ENCODE data around the gene CTSH. TPM values are rescaled to one million over a fixed set of nuclear protein-coding genes. Genes with fewer than 3 reads are reported as not detected.

Gene CTSH
- total and polyA plus RNA-seq, 2 of the 13 experiments (the other 11 are each of a cell fraction or from before 2014, with no cell fraction given) = 265 to 653 TPM

GRCh38 chr15:78978601-78979179, 33.8 kb upstream of the CTSH start (continued):
- TF ChIP-seq ZNF101 (CRISPR knock-in tag; IDR thresholded peaks at IDR 0.05; ENCODE audit: borderline replicate concordance, low read depth) = no peak
- TF ChIP-seq EEA1 (CRISPR knock-in tag; IDR thresholded peaks at IDR 0.05; ENCODE audit: borderline replicate concordance) = no peak
- TF ChIP-seq, protein P1, sequence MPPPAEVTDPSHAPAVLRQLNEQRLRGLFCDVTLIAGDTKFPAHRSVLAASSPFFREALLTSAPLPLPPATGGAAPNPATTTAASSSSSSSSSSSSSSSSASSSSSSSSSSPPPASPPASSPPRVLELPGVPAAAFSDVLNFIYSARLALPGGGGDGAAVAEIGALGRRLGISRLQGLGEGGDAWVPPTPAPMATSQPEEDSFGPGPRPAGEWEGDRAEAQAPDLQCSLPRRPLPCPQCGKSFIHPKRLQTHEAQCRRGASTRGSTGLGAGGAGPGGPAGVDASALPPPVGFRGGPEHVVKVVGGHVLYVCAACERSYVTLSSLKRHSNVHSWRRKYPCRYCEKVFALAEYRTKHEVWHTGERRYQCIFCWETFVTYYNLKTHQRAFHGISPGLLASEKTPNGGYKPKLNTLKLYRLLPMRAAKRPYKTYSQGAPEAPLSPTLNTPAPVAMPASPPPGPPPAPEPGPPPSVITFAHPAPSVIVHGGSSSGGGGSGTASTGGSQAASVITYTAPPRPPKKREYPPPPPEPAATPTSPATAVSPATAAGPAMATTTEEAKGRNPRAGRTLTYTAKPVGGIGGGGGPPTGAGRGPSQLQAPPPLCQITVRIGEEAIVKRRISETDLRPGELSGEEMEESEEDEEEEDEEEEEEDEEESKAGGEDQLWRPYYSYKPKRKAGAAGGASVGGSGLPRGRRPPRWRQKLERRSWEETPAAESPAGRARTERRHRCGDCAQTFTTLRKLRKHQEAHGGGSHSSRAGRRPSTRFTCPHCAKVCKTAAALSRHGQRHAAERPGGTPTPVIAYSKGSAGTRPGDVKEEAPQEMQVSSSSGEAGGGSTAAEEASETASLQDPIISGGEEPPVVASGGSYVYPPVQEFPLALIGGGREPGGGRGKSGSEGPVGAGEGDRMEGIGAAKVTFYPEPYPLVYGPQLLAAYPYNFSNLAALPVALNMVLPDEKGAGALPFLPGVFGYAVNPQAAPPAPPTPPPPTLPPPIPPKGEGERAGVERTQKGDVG (CRISPR knock-in tag; IDR thresholded peaks at IDR 0.05; ENCODE audit: borderline replicate concordance) = 0 out of 2 replicates have a peak, but pooled peaks have one; percentile 12
- TF ChIP-seq ZSCAN30 (CRISPR knock-in tag; IDR thresholded peaks at IDR 0.05) = no peak
- TF ChIP-seq ZNF598 (CRISPR knock-in tag; IDR thresholded peaks at IDR 0.05; ENCODE audit: borderline replicate concordance) = no peak
- no peak for TF ChIP-seq ZMYM4 (CRISPR knock-in tag; IDR thresholded peaks at IDR 0.05)
- no peak for TF ChIP-seq NFE2 (CRISPR knock-in tag; IDR thresholded peaks at IDR 0.05)
- TF ChIP-seq ZNF777 (CRISPR knock-in tag; IDR thresholded peaks at IDR 0.05) = no peak
- no peak for TF ChIP-seq ZFP36L1 (CRISPR knock-in tag; IDR thresholded peaks at IDR 0.05)
- TF ChIP-seq XBP1 (CRISPR knock-in tag; IDR thresholded peaks at IDR 0.05) = no peak
- TF ChIP-seq ZNF7 (CRISPR knock-in tag; IDR thresholded peaks at IDR 0.05) = no peak
- 0 out of 2 replicates have a peak, but pooled peaks have one; percentile 19 for TF ChIP-seq ZNF672 (CRISPR knock-in tag; IDR thresholded peaks at IDR 0.05)
